ENCODE results near the gene CFP.

Gene CFP

GRCh38 chrX:47643926-47644325 is 14.2 kb upstream of the CFP start:
- in situ Hi-C loops (cut with MboI; ENCODE audit: low sequenced_read_pairs), result loop anchor here (10.0 kb wide), 1 partner anchor 79 kb away; the partner anchor contains the start of gene ARAF

- in situ Hi-C loops (cut with MboI; ENCODE audit: low sequenced_read_pairs), result no loop called here
Measured at GRCh38 chrX:47638816-47639215, 9.1 kb upstream of the CFP start.

- in situ Hi-C loops (cut with MboI; ENCODE audit: low sequenced_read_pairs), result no loop called here
Measured at GRCh38 chrX:47637546-47638195, 7.9 kb upstream of the CFP start.

- in situ Hi-C loops (cut with MboI; ENCODE audit: low sequenced_read_pairs), result no loop called here
Measured at GRCh38 chrX:47634871-47635575, 5.3 kb upstream of the CFP start.

GRCh38 chrX:47633689-47634590 is 4.2 kb upstream of the CFP start:
- in situ Hi-C loops (cut with MboI; ENCODE audit: low sequenced_read_pairs), result no loop called here

GRCh38 chrX:47632666-47633065 is 2.9 kb upstream of the CFP start:
- in situ Hi-C loops (cut with MboI; ENCODE audit: low sequenced_read_pairs), result no loop called here

- in situ Hi-C loops (cut with MboI; ENCODE audit: low sequenced_read_pairs), result no loop called here
Measured at GRCh38 chrX:47631676-47632075, 1.9 kb upstream of the CFP start.

- in situ Hi-C loops (cut with MboI; ENCODE audit: low sequenced_read_pairs), result no loop called here
Measured at GRCh38 chrX:47628982-47629381, 748 bp downstream of the CFP start.

- in situ Hi-C loops (cut with MboI; ENCODE audit: low sequenced_read_pairs), result no loop called here
Measured at GRCh38 chrX:47625365-47625764, 4.4 kb downstream of the CFP start.

- in situ Hi-C loops (cut with MboI; ENCODE audit: low sequenced_read_pairs), result no loop called here
Measured at GRCh38 chrX:47623540-47624027, 6.1 kb downstream of the CFP start.

GRCh38 chrX:47621851-47622250 is 7.9 kb downstream of the CFP start:
- in situ Hi-C loops (cut with MboI; ENCODE audit: low sequenced_read_pairs), result no loop called here

- in situ Hi-C loops (cut with MboI; ENCODE audit: low sequenced_read_pairs), result no loop called here
Measured at GRCh38 chrX:47620303-47620685, 9.4 kb downstream of the CFP start.

- in situ Hi-C loops (cut with MboI; ENCODE audit: low sequenced_read_pairs), result no loop called here
Measured at GRCh38 chrX:47619486-47620302, 10.0 kb downstream of the CFP start, which contains the start of gene SYN1. SYN1 (minus strand) TSS chrX:47619857; CDS start chrX:47619728, 129 bp downstream.

GRCh38 chrX:47618923-47619485 is 10.7 kb downstream of the CFP start:
- in situ Hi-C loops (cut with MboI; ENCODE audit: low sequenced_read_pairs), result no loop called here

GRCh38 chrX:47614618-47615017 is 15.1 kb downstream of the CFP start:
- in situ Hi-C loops (cut with MboI; ENCODE audit: low sequenced_read_pairs), result no loop called here

- in situ Hi-C loops (cut with MboI; ENCODE audit: low sequenced_read_pairs), result no loop called here
Measured at GRCh38 chrX:47613082-47613481, 16.6 kb downstream of the CFP start.

GRCh38 chrX:47612418-47612817 is 17.3 kb downstream of the CFP start:
- in situ Hi-C loops (cut with MboI; ENCODE audit: low sequenced_read_pairs), result no loop called here

- in situ Hi-C loops (cut with MboI; ENCODE audit: low sequenced_read_pairs), result no loop called here
Measured at GRCh38 chrX:47611926-47612325, 17.8 kb downstream of the CFP start.

GRCh38 chrX:47611489-47611888 is 18.2 kb downstream of the CFP start:
- in situ Hi-C loops (cut with MboI; ENCODE audit: low sequenced_read_pairs), result no loop called here

GRCh38 chrX:47610511-47610910 is 19.2 kb downstream of the CFP start:
- in situ Hi-C loops (cut with MboI; ENCODE audit: low sequenced_read_pairs), result no loop called here

All from HL-60/S4 (cell line).